Astrocyte of the spinal cord (primary cell): Measurements from ENCODE around the gene CAMTA2.
A peak's percentile ranks its signal among the peaks of the same experiment; 100 is the strongest.

Source experiments
- DNase-seq: peaks from one replicate; pipeline ENCODE4 v3.0.0; 2011; ENCODE audit warnings: low read depth, low spot score
- H3K4me3 ChIP-seq: 2 replicates; pipeline ENCODE4 v1.5.1; 2011; ENCODE audit warnings: low read depth, mild to moderate bottlenecking, low read length, moderate library complexity
- CTCF ChIP-seq: IDR thresholded peaks from 2 replicates; pipeline ENCODE4 v1.5.1; 2012; ENCODE audit warnings: low read depth, mild to moderate bottlenecking, low read length, inconsistent platforms
- in situ Hi-C: cut with HindIII; loops from 2 replicates; pipeline ENCODE4 v1.10.0; 2017; ENCODE audit warnings: low sequenced_read_pairs

Gene CAMTA2

DNA sequence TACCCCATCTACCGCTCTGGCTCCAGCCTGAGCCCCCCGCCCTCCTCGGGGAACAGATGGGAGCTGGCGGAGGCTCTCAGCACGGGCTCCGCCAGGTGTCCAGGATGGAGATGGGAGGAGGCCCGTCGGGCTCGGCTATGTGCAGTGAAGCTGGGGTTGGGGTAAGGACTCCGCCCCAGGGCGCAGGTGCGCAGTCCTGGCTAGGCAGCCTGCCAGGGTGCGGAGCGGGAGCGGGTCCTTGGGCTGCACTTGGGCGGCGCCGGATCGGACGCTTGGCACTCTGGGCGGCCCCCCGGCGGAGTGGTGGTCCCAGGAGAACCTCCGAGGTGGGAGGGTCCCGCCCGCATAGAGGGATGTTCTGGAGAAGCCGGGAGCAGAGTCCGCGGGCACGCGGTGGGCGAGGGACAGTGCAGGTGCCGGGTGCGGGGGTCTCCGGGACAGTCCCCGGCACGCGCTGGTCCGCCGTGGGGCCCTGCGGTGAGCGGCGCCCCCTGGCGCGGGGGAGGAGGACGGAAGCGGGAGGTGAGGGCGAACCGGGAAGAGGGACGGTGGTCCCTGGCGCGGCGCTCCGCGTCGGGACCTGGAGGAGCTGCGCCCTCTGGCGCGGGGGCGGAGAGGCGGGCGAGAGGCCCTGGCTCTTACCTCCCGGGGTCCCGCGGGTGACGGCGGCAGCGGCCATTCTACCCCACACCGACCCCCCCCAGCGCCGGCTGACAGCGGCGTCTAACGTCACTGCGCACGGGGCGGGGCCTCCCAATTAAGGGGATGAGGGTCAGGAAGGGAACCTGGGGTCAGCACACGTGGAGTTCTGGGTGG, at the start of gene CAMTA2:
TSS of gene CAMTA2 (minus strand) at position 725 of the 816 bp plus-strand sequence. CDS start 1,453 bp downstream, outside the sequence.
- DNase-seq, result peak; percentile 76
- peak; percentile 59 for TF ChIP-seq CTCF
- in situ Hi-C loops, result no loop called here

GRCh38 chr17:5035315-5035714, 47.8 kb upstream of the CAMTA2 start, which contains the start of gene SLC52A1:
TSS of gene SLC52A1 (minus strand) at chr17:5035426. CDS start at chr17:5034606, 820 bp downstream.
- in situ Hi-C loops, result no loop called here
- TF ChIP-seq CTCF, result no peak
- H3K4me3 ChIP-seq, result no peak within 1 kb of the TSS
- DNase-seq, result no peak

More for the DNA sequence above, at the start of gene CAMTA2:
- peak within 1 kb of the TSS; percentile 72 for H3K4me3 ChIP-seq

GRCh38 chr17:5034651-5035050, 47.2 kb upstream of the CAMTA2 start:
- in situ Hi-C loops, result no loop called here
- DNase-seq, result no peak
- TF ChIP-seq CTCF, result no peak
- H3K4me3 ChIP-seq, result no peak overlapping the region

GRCh38 chr17:5034063-5034462, 46.6 kb upstream of the CAMTA2 start:
- no peak overlapping the region for H3K4me3 ChIP-seq
- in situ Hi-C loops, result no loop called here
- TF ChIP-seq CTCF, result no peak
- no peak for DNase-seq

GRCh38 chr17:5033352-5034015, 46.0 kb upstream of the CAMTA2 start:
- DNase-seq, result no peak
- TF ChIP-seq CTCF, result no peak
- H3K4me3 ChIP-seq, result no peak overlapping the region
- in situ Hi-C loops, result no loop called here

DNA sequence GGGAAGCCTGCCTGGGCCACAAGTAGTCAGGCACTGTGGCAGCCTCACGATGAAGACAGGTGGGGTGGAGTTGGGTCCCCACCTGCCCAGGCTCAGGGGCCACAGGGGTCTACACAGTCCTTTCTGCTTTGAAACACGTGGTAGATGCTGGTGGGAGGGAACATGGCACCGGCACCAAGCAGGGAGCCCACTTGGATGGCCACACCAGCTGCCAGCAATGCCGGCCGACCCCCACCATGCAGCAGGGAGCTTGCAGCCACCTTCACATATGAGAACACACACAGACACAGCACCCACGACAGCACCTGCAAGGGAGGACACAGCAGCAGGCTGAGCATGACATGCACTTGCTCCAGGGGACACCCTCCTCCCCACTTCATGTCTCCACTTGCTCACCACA, 45.4 kb upstream of the CAMTA2 start:
- DNase-seq, result no peak
- no peak overlapping the region for H3K4me3 ChIP-seq
- in situ Hi-C loops, result no loop called here

More for the DNA sequence above, 45.4 kb upstream of the CAMTA2 start:
- TF ChIP-seq CTCF, result no peak
